Bone marrow (tissue), 2 donors: ENCODE measurements around the gene APBB1IP.

Experiments used
- DNase-seq, 2 donors: peaks; one replicate each; lab custom pipeline; 2025; lab: John Stamatoyannopoulos, UW

APBB1IP gene

DNA sequence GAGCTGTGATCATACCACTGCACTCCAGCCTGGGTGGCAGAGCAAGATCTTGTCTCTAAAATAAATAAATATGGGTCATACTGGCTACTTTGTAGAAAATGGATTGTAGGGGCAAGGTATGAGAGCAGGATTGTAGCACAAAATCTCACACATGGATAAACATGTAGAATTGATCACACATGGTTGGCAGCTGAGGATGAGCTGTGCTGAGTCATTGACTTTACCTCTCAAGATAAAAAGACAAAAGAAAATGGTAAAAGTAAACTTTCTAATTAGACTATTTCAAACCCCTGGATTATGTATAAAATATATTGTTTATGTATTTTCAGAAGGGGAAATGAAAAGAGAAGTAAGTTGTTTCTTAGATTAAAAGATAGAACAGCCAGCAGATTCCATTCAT lies 69.3 kb downstream of the APBB1IP start:
- no peak for DNase-seq

DNA sequence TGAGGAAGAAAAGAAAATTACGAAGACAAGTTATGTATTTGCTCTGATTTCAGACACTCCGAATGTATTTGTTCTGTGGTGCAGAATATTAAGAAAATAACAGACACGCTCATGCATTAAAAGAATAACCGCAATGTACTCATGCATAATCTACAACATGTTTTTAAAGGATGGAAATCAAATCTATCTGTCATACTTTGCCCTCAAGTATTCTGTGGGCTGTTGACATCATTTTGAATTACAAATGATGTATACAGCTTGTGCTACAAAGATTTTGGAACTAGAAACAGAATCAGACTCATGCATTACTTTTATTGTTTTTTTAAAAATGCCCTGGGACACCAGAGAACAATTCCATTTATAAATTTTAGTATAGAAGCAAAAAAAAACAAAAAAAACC lies 69.9 kb downstream of the APBB1IP start:
- no peak for DNase-seq

DNA sequence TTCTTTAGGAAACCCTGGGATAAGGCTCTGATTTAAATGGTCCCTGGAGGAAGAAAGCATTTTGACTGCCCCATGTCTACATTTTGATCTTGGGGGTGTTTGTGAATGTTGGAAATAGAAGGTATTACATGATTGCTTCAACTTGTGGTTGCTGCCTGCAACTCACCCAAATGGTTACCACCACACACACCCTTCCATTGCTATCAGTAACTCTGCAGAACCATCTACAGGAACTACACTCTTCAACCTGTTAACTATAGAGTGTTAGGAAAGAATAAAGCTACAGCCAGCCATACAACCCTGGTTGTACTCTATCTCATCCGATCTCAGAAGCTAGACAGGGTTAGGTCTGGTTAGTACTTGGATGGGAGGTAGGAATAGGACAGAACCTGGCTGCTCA lies 71.2 kb downstream of the APBB1IP start:
- DNase-seq = no peak

DNA sequence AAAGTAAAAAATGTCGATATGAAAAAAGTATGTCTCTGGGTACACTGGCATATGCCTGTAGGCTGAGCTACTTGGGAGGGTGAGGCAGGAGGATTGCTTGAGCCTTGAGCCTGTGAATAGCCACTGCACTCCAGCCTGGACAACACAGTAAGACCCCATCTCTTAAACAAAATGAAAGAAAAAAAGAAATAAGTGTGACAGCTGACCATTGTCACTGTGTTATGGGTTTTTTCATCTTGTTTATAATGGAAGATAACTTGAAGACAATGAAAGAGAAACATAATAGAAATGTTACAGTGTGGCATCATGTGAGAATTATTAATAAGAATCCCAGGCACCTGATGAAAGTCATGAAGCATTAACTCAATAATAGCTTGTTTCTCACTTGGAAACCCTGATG lies 75.0 kb downstream of the APBB1IP start:
- no peak for DNase-seq

DNA sequence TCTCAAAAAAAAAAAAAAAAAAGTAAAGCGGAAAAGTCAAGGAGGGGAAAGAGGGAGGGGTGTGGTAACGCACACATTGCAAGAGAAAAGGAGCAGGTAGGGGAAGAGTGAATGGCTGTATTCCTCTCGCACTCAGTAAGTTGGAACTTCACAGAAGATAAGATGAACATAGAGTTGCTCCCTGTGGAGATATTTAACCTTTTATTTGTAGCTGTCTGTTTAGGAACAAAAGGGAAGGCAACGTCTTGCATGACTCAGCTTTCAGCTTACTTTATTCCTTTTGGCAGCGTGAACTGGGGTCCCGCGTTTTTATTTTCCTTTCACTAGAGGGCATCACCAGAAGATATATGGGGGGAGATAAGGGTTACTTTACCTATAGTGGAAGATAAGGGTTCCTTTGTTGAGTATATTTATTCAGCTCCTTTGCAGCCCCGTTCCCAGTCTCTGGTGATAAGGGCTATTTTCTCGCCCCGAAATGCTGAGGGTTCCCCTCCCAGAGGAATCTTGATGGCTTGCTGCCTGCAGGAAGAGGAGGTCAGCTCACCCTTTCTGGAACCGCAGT lies 78.5 kb downstream of the APBB1IP start:
- DNase-seq = no peak

DNA sequence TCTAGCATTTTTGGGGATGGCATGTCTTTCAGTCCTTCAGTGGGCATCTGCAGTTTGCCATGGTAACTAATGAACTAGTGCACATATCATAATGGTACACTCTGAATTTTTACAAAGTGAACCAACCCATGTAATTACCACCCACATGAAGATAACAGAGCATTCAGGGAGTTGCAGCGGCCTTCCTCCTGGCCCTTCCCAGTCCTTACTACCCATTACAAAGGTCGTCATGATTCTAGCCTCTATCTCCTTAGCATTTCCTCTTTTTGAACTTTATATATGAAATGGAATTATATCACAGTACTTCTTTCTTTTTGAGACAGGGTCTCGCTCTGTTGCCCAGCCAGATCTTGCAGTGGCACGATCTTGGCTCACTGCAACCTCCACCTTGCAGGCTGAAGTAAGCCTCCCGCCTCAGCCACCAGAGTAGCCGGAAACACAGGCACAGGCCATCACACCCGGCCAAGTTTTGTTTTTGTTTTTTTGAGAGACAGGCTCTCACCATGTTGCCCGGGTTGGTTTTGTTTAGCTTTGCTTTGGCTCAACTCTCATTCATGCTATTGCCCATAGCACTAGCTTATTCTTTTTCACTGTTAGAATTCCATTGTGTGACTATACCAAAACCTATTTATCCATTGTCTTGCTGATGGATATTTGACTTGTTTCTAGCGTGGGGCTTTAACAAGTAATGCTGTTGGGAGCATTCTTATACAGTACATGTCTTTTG lies 79.2 kb downstream of the APBB1IP start:
- DNase-seq = no peak

DNA sequence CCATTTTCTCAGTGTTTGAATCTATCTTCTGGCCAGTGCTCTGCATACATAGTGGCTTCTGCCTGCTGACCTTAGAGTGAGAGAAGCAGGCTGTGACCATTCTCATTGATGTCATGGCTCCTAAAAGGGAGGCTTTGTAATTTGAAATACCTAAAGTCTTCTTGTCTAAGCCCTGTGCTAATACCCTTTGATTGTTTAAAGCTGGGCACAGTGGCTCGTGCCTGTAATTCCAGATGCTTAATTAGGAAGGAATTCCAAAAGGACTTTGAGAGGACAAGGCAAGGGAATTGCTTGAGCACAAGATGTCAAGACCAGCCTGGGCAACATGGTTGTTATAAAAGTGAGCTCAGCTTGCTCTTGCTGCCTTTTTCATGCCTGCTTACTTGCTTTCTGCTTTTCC lies 81.7 kb downstream of the APBB1IP start:
- no peak for DNase-seq

- no peak for DNase-seq
Observed at GRCh38 chr10:26520575-26520974, 82.4 kb downstream of the APBB1IP start.

DNA sequence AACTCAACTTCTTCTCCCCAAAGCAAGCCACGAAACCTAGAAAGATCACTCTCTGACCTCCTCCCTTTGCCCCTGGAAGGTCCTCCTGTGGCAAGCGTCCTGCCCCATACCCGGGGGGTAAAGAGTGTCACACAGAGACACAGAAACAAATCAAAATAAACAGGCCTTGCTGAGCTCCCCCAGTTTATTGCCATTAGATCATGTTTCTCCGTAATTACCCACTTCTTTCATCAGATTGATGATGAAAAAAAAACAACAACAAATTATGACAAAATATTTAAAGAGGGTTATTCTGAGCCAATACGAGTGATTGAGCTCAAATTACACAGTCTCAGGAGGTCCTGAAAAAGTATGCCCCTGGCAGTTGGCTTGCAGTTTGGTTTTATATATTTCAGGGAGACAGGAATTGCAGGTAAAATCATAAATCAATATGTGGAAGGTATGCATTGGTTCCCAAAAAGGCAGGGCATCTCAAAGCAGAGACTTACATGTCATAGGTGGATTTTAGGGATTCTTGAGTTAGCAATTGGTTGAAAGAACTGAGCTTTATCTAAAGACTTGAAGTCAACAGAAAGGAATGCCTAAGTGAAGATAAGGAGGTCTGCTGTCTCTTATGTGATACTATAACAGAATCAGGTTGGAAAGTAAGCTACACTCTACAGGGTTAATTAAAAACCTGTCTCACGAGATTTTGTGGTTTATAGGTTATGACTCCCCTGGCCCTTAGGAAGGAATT lies 86.2 kb downstream of the APBB1IP start:
- DNase-seq = no peak

DNA sequence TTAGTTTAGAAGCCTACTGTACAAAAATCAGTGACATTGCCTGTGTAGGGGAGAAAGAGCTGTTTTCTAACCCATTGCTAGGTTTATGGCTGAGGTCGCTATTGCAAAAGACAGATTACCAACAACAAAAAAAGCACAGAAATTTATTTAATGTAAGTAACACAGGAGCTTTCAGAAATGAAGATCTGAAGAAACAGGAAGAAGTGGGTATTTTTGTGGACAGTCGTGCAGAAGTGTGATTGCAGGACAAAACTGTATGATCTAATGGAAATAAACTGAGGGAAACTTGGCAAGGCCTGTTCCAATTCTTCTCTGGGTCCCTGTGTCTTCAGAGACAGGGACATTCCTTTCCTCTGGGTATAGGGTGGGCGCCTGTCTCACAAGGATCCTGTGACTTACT lies 87.4 kb downstream of the APBB1IP start:
- DNase-seq = no peak

GRCh38 chr10:26527018-26527417 lies 88.9 kb downstream of the APBB1IP start:
- no peak for DNase-seq

DNA sequence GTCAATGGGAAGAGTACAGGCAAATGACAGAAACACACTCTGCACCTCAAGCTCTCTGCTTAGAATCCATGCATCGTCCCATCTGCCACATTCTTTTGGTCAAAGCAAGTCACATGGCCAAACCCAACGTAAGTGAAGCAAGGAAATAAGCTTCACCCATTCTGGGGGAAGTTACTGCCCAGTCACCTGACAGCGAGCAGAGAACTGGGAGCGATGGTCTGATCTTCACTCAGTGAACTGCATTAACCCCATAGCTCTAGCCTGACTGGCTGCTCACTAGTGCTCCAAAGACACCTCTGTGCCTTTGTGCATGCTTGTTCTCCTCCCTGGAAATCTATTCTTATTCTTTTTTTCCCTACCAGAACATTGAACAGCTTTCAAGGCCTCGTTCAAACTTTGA lies 89.9 kb downstream of the APBB1IP start:
- DNase-seq = no peak

DNA sequence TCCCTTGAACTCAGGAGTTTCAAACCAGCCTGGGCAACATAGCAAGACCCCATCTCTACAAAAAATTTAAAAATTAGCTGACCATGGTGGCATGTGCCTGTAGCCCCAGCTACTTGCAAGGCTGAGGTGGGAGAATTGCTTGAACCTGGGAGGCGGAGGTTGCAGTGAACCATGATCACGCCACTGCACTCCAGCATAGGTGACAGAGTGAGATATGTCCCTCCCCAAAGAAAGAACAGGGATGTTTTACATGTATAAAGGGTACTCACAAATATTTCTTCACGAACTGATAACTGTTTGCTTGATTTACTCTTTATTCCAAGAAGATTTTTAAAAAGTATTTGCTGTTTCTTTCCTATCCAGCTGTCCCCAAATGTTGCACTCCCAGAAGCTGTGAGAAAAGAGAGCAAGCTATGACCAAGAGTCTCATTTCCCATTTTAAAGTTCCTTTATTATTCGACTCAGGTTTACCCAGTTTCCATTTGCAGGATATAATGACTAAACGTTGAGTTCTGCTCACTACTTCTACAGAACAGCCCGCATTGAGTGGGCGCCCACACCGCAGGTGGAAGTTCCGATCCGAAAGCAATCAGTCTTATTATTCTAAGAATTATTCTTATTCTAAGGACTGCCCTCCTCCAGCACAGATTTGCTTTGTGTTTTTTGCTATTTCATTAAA lies 90.7 kb downstream of the APBB1IP start:
- no peak for DNase-seq

GRCh38 chr10:26534384-26534783 lies 96.2 kb downstream of the APBB1IP start:
- DNase-seq = no peak

DNA sequence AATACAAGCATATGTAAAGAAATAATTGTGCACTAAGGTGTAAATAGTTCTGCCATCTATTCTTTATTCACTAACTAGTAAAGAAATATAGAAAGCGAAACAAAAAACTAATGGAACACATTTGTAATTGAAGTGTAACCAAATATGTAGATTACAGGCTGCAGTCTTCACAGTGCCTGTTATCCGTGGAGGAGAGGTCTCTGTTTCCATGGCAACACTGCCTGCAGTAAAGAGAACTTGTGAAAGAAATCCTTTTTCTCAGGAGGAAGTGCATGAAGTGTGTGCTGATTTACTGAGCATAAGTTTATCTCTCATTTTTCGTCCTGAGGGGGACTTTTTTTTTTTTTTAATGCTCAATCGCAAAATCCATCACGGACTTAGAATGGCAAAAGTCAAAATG lies 102.5 kb downstream of the APBB1IP start:
- no peak for DNase-seq

GRCh38 chr10:26543567-26544306 lies 105.6 kb downstream of the APBB1IP start:
- DNase-seq = no peak

- DNase-seq = no peak
Observed at GRCh38 chr10:26544932-26545331, 106.8 kb downstream of the APBB1IP start.

GRCh38 chr10:26550774-26551526 lies 112.8 kb downstream of the APBB1IP start:
- DNase-seq = no peak

GRCh38 chr10:26554246-26554645 lies 116.1 kb downstream of the APBB1IP start:
- no peak for DNase-seq

GRCh38 chr10:26555719-26556368 lies 117.7 kb downstream of the APBB1IP start:
- DNase-seq = peak in 1 of 2 donors; percentile 22
